Tibial nerve (tissue), 4 donors: ENCODE data around the gene FBXW7. TPM values are rescaled to one million over a fixed set of nuclear protein-coding genes. Genes with fewer than 3 reads are reported as not detected.

Experiments
- DNase-seq, 2 donors: peaks; one replicate each; pipeline ENCODE4 v3.0.0-alpha.2; 2019; ENCODE audit warnings: low spot score in 2 of 2
- H3K27ac ChIP-seq, 4 donors: fragments of 200-600 bp; sonication (generic) in 3 of 4; one replicate each; pipeline ENCODE4 v1.5.1; 2017 to 2019; ENCODE audit warnings: mild to moderate bottlenecking in 1 of 4
- H3K27me3 ChIP-seq, 2 donors: fragments of 200-600 bp; sonication (generic) in 1 of 2; one replicate each; pipeline versions ENCODE4 v1.5.1 to v1.6.0; 2017 to 2019
- H3K36me3 ChIP-seq, 3 donors: fragments of 200-600 bp; sonication (generic); one replicate each; pipeline ENCODE4 v1.5.1; 2018 to 2019
- H3K4me1 ChIP-seq, 4 donors: fragments of 200-600 bp; sonication (generic) in 3 of 4; one replicate each; pipeline ENCODE4 v1.5.1; 2017 to 2019
- H3K4me3 ChIP-seq, 4 donors: fragments of 200-600 bp; sonication (generic) in 3 of 4; one replicate each; pipeline ENCODE4 v1.5.1; 2017 to 2019; ENCODE audit warnings: mild to moderate bottlenecking in 1 of 4, moderate library complexity in 1 of 4
- H3K9me3 ChIP-seq, 4 donors: fragments of 200-600 bp; sonication (generic) in 3 of 4; one replicate each; pipeline ENCODE4 v1.5.1; 2017 to 2019
- EP300 ChIP-seq, 2 donors: sonication (generic); formaldehyde crosslinking; IDR thresholded peaks; one replicate each; pipeline ENCODE4 v1.6.1; 2017; ENCODE audit warnings: antibody characterized with exemption in 2 of 2, mild to moderate bottlenecking in 1 of 2
- POLR2A ChIP-seq, 2 donors: fragments of 450-650 bp; IDR thresholded peaks; one replicate each; pipeline ENCODE4 v1.6.1; 2017; ENCODE audit warnings: antibody characterized with exemption in 2 of 2, mild to moderate bottlenecking in 2 of 2, moderate library complexity in 2 of 2
- WGBS, 2 donors: methylation state at CpG; one replicate each; pipeline ENCODE4 v1.1.5; 2018; 5-methylcytosine and 5-hydroxymethylcytosine counted together
- total RNA-seq, 4 donors: library from RNA; depleted of rRNA; stranded (reverse); fragments of >200 nt; gene quantifications; one replicate each; pipeline ENCODE4 v1.1.0, GENCODE V29; 2016
- TF ChIP-seq, protein P1 (sequence below), 5 experiments: fragments of 200-600 bp in 3 of 5; fragments of 450-650 bp in 2 of 5; sonication (generic) in 3 of 5; IDR thresholded peaks; one replicate each; pipeline ENCODE4 v1.5.1; 2016 to 2019; ENCODE audit warnings: antibody characterized with exemption in 5 of 5, mild to moderate bottlenecking in 3 of 5, moderate library complexity in 2 of 5

The FBXW7 gene
- total RNA-seq, 4 donors from 2014 or later, result 40.8 to 85.7 (median 62.1) TPM

- peaks cover 0 to 18% (median 0%) of the 10 kb centered on the region in 3 donors for H3K36me3 ChIP-seq
- peaks cover 0 to 12% (median 3%) of the 10 kb centered on the region in 4 donors for H3K4me1 ChIP-seq
- H3K27ac ChIP-seq, result no peak overlapping the region
- H3K9me3 ChIP-seq, result no peaks in the 10 kb centered on the region
- TF ChIP-seq POLR2A (IDR thresholded peaks at IDR 0.05) (no peak), EP300 (IDR thresholded peaks at IDR 0.05) (no peak)
- TF ChIP-seq, protein P1, sequence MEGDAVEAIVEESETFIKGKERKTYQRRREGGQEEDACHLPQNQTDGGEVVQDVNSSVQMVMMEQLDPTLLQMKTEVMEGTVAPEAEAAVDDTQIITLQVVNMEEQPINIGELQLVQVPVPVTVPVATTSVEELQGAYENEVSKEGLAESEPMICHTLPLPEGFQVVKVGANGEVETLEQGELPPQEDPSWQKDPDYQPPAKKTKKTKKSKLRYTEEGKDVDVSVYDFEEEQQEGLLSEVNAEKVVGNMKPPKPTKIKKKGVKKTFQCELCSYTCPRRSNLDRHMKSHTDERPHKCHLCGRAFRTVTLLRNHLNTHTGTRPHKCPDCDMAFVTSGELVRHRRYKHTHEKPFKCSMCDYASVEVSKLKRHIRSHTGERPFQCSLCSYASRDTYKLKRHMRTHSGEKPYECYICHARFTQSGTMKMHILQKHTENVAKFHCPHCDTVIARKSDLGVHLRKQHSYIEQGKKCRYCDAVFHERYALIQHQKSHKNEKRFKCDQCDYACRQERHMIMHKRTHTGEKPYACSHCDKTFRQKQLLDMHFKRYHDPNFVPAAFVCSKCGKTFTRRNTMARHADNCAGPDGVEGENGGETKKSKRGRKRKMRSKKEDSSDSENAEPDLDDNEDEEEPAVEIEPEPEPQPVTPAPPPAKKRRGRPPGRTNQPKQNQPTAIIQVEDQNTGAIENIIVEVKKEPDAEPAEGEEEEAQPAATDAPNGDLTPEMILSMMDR (IDR thresholded peaks at IDR 0.05), result no peak
- no peak overlapping the region for H3K4me3 ChIP-seq
- no peak for DNase-seq
- H3K27me3 ChIP-seq, result no peaks in the 10 kb centered on the region
Measured at GRCh38 chr4:152344001-152344400, 191.9 kb downstream of the FBXW7 start.

- Histone ChIP-seq H3K4me3 (no peak overlapping the region), H3K27ac (no peak overlapping the region), H3K36me3 (peaks cover 0 to 18% (median 0%) of the 10 kb centered on the region in 3 donors), H3K4me1 (peaks cover 0 to 6% (median 0%) of the 10 kb centered on the region in 4 donors), H3K9me3 (no peaks in the 10 kb centered on the region), H3K27me3 (no peaks in the 10 kb centered on the region)
- TF ChIP-seq POLR2A (IDR thresholded peaks at IDR 0.05) (no peak), EP300 (IDR thresholded peaks at IDR 0.05) (no peak)
- TF ChIP-seq, protein P1 (IDR thresholded peaks at IDR 0.05), result no peak
- WGBS, 2 donors, result 93 to 95% methylated on average over 3 of the region's 3 CpGs
- no peak for DNase-seq
Measured at GRCh38 chr4:152342293-152342692, 193.6 kb downstream of the FBXW7 start.

DNA sequence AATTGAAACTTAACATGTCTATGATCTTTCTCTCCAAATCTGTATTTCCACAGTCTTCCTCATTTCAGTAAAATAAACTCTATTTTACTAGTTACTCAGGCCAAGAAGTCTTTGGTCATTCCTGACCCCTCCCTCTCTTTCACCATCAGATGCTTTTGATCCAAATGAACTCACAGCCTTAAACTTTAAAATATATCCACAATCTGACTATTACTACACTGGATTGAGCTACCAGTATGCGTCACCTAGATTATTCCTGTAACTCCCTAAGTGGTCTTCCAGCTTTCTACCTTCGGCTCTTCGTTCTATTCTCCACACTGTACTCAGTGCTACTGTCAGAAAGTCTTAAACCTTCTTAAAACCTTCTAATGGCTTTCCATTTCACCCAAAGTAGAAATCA lies 195.1 kb downstream of the FBXW7 start:
- TF ChIP-seq, protein P1 (IDR thresholded peaks at IDR 0.05), result no peak
- no peak for TF ChIP-seq EP300 (IDR thresholded peaks at IDR 0.05)
- TF ChIP-seq POLR2A (IDR thresholded peaks at IDR 0.05), result no peak
- peaks cover 0 to 15% (median 0%) of the 10 kb centered on the region in 4 donors for H3K4me1 ChIP-seq
- H3K9me3 ChIP-seq, result no peaks in the 10 kb centered on the region
- H3K4me3 ChIP-seq, result no peak overlapping the region
- WGBS, 2 donors, result 90 to 92% methylated on average over 3 of the region's 3 CpGs
- no peaks in the 10 kb centered on the region for H3K27me3 ChIP-seq
- H3K36me3 ChIP-seq, result peaks cover 0 to 10% (median 0%) of the 10 kb centered on the region in 3 donors
- no peak for DNase-seq
- peak overlapping the region in 1 of 4 donors; percentile 20 for H3K27ac ChIP-seq

DNA sequence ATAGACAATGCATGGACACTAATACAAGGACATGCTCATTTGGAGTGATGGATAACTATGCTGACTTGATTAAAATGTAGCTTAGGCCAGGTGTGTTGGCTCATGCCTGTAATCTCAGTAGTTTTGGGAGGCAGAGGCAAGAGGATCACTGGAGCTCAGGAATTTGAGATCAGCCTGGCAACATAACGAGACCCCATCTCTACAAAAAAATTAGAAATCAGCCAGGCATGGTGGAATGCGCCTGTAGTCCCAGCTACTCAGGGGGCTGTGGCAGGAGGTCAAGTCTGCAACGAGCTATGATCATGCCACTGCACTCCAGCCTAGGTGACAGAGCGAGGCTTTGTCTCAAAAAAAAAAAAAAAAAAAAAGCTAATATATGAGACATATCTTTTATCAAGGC lies 196.3 kb downstream of the FBXW7 start:
- H3K27ac ChIP-seq, result no peak overlapping the region
- peaks cover 0 to 14% (median 0%) of the 10 kb centered on the region in 3 donors for H3K36me3 ChIP-seq

GRCh38 chr4:152334931-152335330 lies 201.0 kb downstream of the FBXW7 start:
- DNase-seq, result no peak
- H3K9me3 ChIP-seq, result no peaks in the 10 kb centered on the region
- WGBS, 2 donors, result 63 to 65% methylated on average over 3 of the region's 3 CpGs
- peaks cover 0 to 11% (median 0%) of the 10 kb centered on the region in 4 donors for H3K4me1 ChIP-seq
- H3K36me3 ChIP-seq, result peaks cover 0 to 37% (median 5%) of the 10 kb centered on the region in 3 donors
- no peak overlapping the region for H3K27ac ChIP-seq
- no peak overlapping the region for H3K4me3 ChIP-seq
- TF ChIP-seq, protein P1 (IDR thresholded peaks at IDR 0.05), result no peak
- TF ChIP-seq POLR2A (IDR thresholded peaks at IDR 0.05) (no peak), EP300 (IDR thresholded peaks at IDR 0.05) (no peak)
- H3K27me3 ChIP-seq, result no peaks in the 10 kb centered on the region

More for the DNA sequence above, 196.3 kb downstream of the FBXW7 start:
- no peaks in the 10 kb centered on the region for H3K9me3 ChIP-seq
- no peak for DNase-seq
- TF ChIP-seq POLR2A (IDR thresholded peaks at IDR 0.05) (no peak), EP300 (IDR thresholded peaks at IDR 0.05) (no peak)
- TF ChIP-seq, protein P1 (IDR thresholded peaks at IDR 0.05), result no peak
- no peak overlapping the region for H3K4me3 ChIP-seq
- WGBS, 2 donors, result 85 to 86% methylated on average over 4 of the region's 4 CpGs
- no peaks in the 10 kb centered on the region for H3K27me3 ChIP-seq
- peaks cover 0 to 16% (median 0%) of the 10 kb centered on the region in 4 donors for H3K4me1 ChIP-seq
